Measurements from ENCODE around the gene AFAP1. TPM values are rescaled to one million over a fixed set of nuclear protein-coding genes. Genes with fewer than 3 reads are reported as not detected.

Gene AFAP1
- polyA plus RNA-seq, 3 donors: not detected

- Histone ChIP-seq H3K79me2 (ENCODE audit: insufficient read depth, low read length) (no peaks in the 10 kb centered on the region), H3K27ac (ENCODE audit: low read depth in 1 of 2, low read length in 2 of 2) (no peak overlapping the region), H3K36me3 (replicated peaks in 1 of 2; ENCODE audit: control insufficient read depth in 1 of 2, insufficient read depth in 2 of 2, low read length in 2 of 2) (no peaks in the 10 kb centered on the region), H3K4me3 (replicated peaks in 1 of 3; ENCODE audit: low read depth in 2 of 3, low read length in 3 of 3) (no peak overlapping the region), H3K9me3 (replicated peaks in 1 of 2; ENCODE audit: control insufficient read depth in 1 of 2, insufficient read depth in 1 of 2, low read length in 2 of 2) (no peaks in the 10 kb centered on the region), H3K4me1 (ENCODE audit: control insufficient read depth in 1 of 2, insufficient read depth in 2 of 2, low read length in 2 of 2) (peaks cover 0 to 3% of the 10 kb centered on the region in 2 donors), H3K27me3 (ENCODE audit: control insufficient read depth in 2 of 2, insufficient read depth in 2 of 2, low read length in 2 of 2) (no peaks in the 10 kb centered on the region), H4K20me1 (ENCODE audit: insufficient read depth, low read length) (no peaks in the 10 kb centered on the region), H2AFZ (ENCODE audit: insufficient read depth, low read depth, low read length, poor library complexity, severe bottlenecking) (no peak overlapping the region), H3K9ac (ENCODE audit: insufficient read depth, low read length, poor library complexity, severe bottlenecking) (no peak overlapping the region), H3K4me2 (replicated peaks; ENCODE audit: extremely low read depth, low read length, poor library complexity, severe bottlenecking) (no peak overlapping the region)
- H3K4me1 Mint-ChIP-seq: peaks cover 11% of the 10 kb centered on the region
- H3K9me3 Mint-ChIP-seq: peaks cover 0 to 2% (median 0%) of the 10 kb centered on the region in 7 donors
- TF ChIP-seq CTCF (IDR thresholded peaks at IDR 0.05): no peak
- peaks cover 0 to 13% of the 10 kb centered on the region in 2 donors for H3K36me3 Mint-ChIP-seq
- 97% methylated on average over 11 of the region's 15 CpGs for WGBS (ENCODE audit: insufficient coverage)
- intact Hi-C loops (cut with micrococcal nuclease): no loop called here
- no peak overlapping the region for H3K27ac Mint-ChIP-seq
- no peak for DNase-seq
- H3K4me3 Mint-ChIP-seq: no peak overlapping the region
- peaks cover 1 to 6% (median 2%) of the 10 kb centered on the region in 3 donors for H3K27me3 Mint-ChIP-seq (ENCODE audit: low read depth in 3 of 3)
These were observed 152.6 kb downstream of the AFAP1 start for GRCh38 chr4:7787067-7787466.

GRCh38 chr4:7786517-7786916 is 153.1 kb downstream of the AFAP1 start:
- WGBS (ENCODE audit: insufficient coverage): 92% methylated on average over 9 of the region's 10 CpGs
- no peak for TF ChIP-seq CTCF (IDR thresholded peaks at IDR 0.05)
- Histone ChIP-seq H3K36me3 (replicated peaks in 1 of 2; ENCODE audit: control insufficient read depth in 1 of 2, insufficient read depth in 2 of 2, low read length in 2 of 2) (no peaks in the 10 kb centered on the region), H3K9ac (ENCODE audit: insufficient read depth, low read length, poor library complexity, severe bottlenecking) (no peak overlapping the region), H3K27me3 (ENCODE audit: control insufficient read depth in 2 of 2, insufficient read depth in 2 of 2, low read length in 2 of 2) (no peaks in the 10 kb centered on the region), H3K4me1 (ENCODE audit: control insufficient read depth in 1 of 2, insufficient read depth in 2 of 2, low read length in 2 of 2) (peaks cover 5 to 7% of the 10 kb centered on the region in 2 donors), H3K9me3 (replicated peaks in 1 of 2; ENCODE audit: control insufficient read depth in 1 of 2, insufficient read depth in 1 of 2, low read length in 2 of 2) (no peaks in the 10 kb centered on the region), H3K27ac (ENCODE audit: low read depth in 1 of 2, low read length in 2 of 2) (no peak overlapping the region), H3K4me3 (replicated peaks in 1 of 3; ENCODE audit: low read depth in 2 of 3, low read length in 3 of 3) (no peak overlapping the region), H3K4me2 (replicated peaks; ENCODE audit: extremely low read depth, low read length, poor library complexity, severe bottlenecking) (no peak overlapping the region), H2AFZ (ENCODE audit: insufficient read depth, low read depth, low read length, poor library complexity, severe bottlenecking) (no peak overlapping the region), H3K79me2 (ENCODE audit: insufficient read depth, low read length) (no peaks in the 10 kb centered on the region), H4K20me1 (ENCODE audit: insufficient read depth, low read length) (no peaks in the 10 kb centered on the region)
- intact Hi-C loops (cut with micrococcal nuclease): no loop called here
- H3K4me3 Mint-ChIP-seq: no peak overlapping the region
- peaks cover 0 to 13% of the 10 kb centered on the region in 2 donors for H3K36me3 Mint-ChIP-seq
- H3K27ac Mint-ChIP-seq: no peak overlapping the region
- H3K27me3 Mint-ChIP-seq (ENCODE audit: low read depth in 3 of 3): peaks cover 2 to 8% (median 2%) of the 10 kb centered on the region in 3 donors
- H3K4me1 Mint-ChIP-seq: peaks cover 17% of the 10 kb centered on the region
- peaks cover 0 to 3% (median 0%) of the 10 kb centered on the region in 7 donors for H3K9me3 Mint-ChIP-seq
- no peak for DNase-seq
